Osteocyte (in vitro differentiated cells): ENCODE results near the gene COBLL1. TPM values are rescaled to one million over a fixed set of nuclear protein-coding genes. Genes with fewer than 3 reads are reported as not detected.
A peak's percentile ranks its signal among the peaks of the same experiment; 100 is the strongest.
"Not testable (repeated sequence)": the region's sequence is repeated elsewhere in the genome, so short reads cannot be mapped to it uniquely, and the experiment has no call there.

Source experiments
- DNase-seq: peaks from one replicate; pipeline ENCODE4 v3.0.0; 2021; ENCODE audit warnings: mixed read lengths; ENCODE audit not compliant: unreplicated experiment; ENCODE audit errors: extremely low spot score
- H3K27ac Mint-ChIP-seq: one replicate; pipeline ENCODE4 v1.8.0; 2021; ENCODE audit warnings: mild to moderate bottlenecking, mixed read lengths; ENCODE audit not compliant: unreplicated experiment
- H3K27me3 Mint-ChIP-seq: one replicate; pipeline ENCODE4 v1.8.0; 2021; ENCODE audit warnings: mixed read lengths; ENCODE audit not compliant: unreplicated experiment
- H3K36me3 Mint-ChIP-seq: one replicate; pipeline ENCODE4 v1.8.0; 2021; ENCODE audit warnings: mixed read lengths; ENCODE audit not compliant: unreplicated experiment
- H3K4me1 Mint-ChIP-seq: one replicate; pipeline ENCODE4 v1.8.0; 2021; ENCODE audit warnings: mixed read lengths; ENCODE audit not compliant: unreplicated experiment
- H3K4me3 Mint-ChIP-seq: one replicate; pipeline ENCODE4 v1.8.0; 2021; ENCODE audit warnings: mild to moderate bottlenecking, moderate library complexity, mixed read lengths; ENCODE audit not compliant: unreplicated experiment
- H3K9me3 Mint-ChIP-seq: one replicate; pipeline ENCODE4 v1.8.0; 2021; ENCODE audit warnings: mixed read lengths; ENCODE audit not compliant: unreplicated experiment
- CTCF ChIP-seq: fragments of 200-600 bp; sonication (generic); IDR thresholded peaks from 2 replicates; pipeline ENCODE4 v1.5.0; 2021; ENCODE audit warnings: antibody characterized with exemption, mild to moderate bottlenecking, moderate library complexity
- total RNA-seq: library from RNA; stranded (reverse); gene quantifications from 2 replicates; pipeline ENCODE4 v1.2.1, GENCODE V29; 2021

COBLL1 gene
- total RNA-seq, 1 donor from 2014 or later, result 8.9 TPM

- Mint-ChIP-seq H3K36me3 (no peaks in the 10 kb centered on the region), H3K4me3 (no peak overlapping the region), H3K27me3 (peaks cover 6% of the 10 kb centered on the region), H3K9me3 (no peaks in the 10 kb centered on the region), H3K4me1 (peaks cover 13% of the 10 kb centered on the region), H3K27ac (peak overlapping the region; percentile 49)
- TF ChIP-seq CTCF, result no peak
- DNase-seq, result no peak
Observed at GRCh38 chr2:164868563-164869419, 27.2 kb upstream of the COBLL1 start.

- TF ChIP-seq CTCF, result no peak
- Mint-ChIP-seq H3K4me1 (peaks cover 13% of the 10 kb centered on the region), H3K4me3 (no peak overlapping the region), H3K27ac (peak overlapping the region; percentile 49), H3K9me3 (no peaks in the 10 kb centered on the region), H3K36me3 (no peaks in the 10 kb centered on the region), H3K27me3 (peaks cover 10% of the 10 kb centered on the region)
- no peak for DNase-seq
Observed at GRCh38 chr2:164867779-164868397, 26.3 kb upstream of the COBLL1 start.

GRCh38 chr2:164866381-164866780, 24.8 kb upstream of the COBLL1 start:
- not testable (repeated sequence) for H3K9me3 Mint-ChIP-seq, H3K4me3 Mint-ChIP-seq, H3K36me3 Mint-ChIP-seq, H3K27ac Mint-ChIP-seq, DNase-seq
- Mint-ChIP-seq H3K27me3 (peaks cover 13% of the 10 kb centered on the region), H3K4me1 (peaks cover 13% of the 10 kb centered on the region)

GRCh38 chr2:164860694-164861042, 19.0 kb upstream of the COBLL1 start:
- H3K9me3 Mint-ChIP-seq, result no peaks in the 10 kb centered on the region
- TF ChIP-seq CTCF, result no peak
- no peak overlapping the region for H3K4me3 Mint-ChIP-seq
- DNase-seq, result no peak
- H3K4me1 Mint-ChIP-seq, result no peaks in the 10 kb centered on the region
- H3K27me3 Mint-ChIP-seq, result peaks cover 11% of the 10 kb centered on the region
- no peaks in the 10 kb centered on the region for H3K36me3 Mint-ChIP-seq
- no peak overlapping the region for H3K27ac Mint-ChIP-seq

- not testable (repeated sequence) for H3K27ac Mint-ChIP-seq, H3K36me3 Mint-ChIP-seq, H3K9me3 Mint-ChIP-seq, H3K4me1 Mint-ChIP-seq, H3K4me3 Mint-ChIP-seq, DNase-seq
- peaks cover 11% of the 10 kb centered on the region for H3K27me3 Mint-ChIP-seq
Observed at GRCh38 chr2:164859906-164860693, 18.5 kb upstream of the COBLL1 start.
